RWPE2 (cell line): ENCODE measurements around the gene ZNF394.

Experiments
- ATAC-seq: fragments of 200-7000 bp; cut with Tn5 transposase; 3 replicates; pipeline ENCODE4 v1.9.1; 2021; ENCODE audit warnings: low read depth
- DNase-seq: peaks from one replicate; pipeline ENCODE4 v3.0.0-alpha.2; 2020; ENCODE audit warnings: low spot score
- H3K27ac ChIP-seq: fragments of 450-650 bp; 2 replicates; pipeline ENCODE4 v1.5.1; 2017; ENCODE audit warnings: mild to moderate bottlenecking; ENCODE audit not compliant: poor library complexity, severe bottlenecking
- H3K27me3 ChIP-seq: fragments of 250-450 bp; sonication (Bioruptor Pico); 2 replicates; pipeline ENCODE4 v1.5.1; 2021; ENCODE audit warnings: mild to moderate bottlenecking, moderate library complexity; ENCODE audit not compliant: insufficient read depth, poor library complexity, severe bottlenecking
- H3K36me3 ChIP-seq: fragments of 250-450 bp; sonication (Bioruptor Pico); 2 replicates; pipeline ENCODE4 v1.5.1; 2020; ENCODE audit warnings: low read depth, mild to moderate bottlenecking, moderate library complexity
- H3K4me1 ChIP-seq: fragments of 250-450 bp; sonication (Bioruptor Pico); 2 replicates; pipeline ENCODE4 v1.5.1; 2021; ENCODE audit warnings: mild to moderate bottlenecking, moderate library complexity; ENCODE audit not compliant: insufficient read depth, poor library complexity, severe bottlenecking
- H3K4me3 ChIP-seq: fragments of 250-450 bp; sonication (Bioruptor Pico); 2 replicates; pipeline ENCODE4 v1.5.1; 2021; ENCODE audit warnings: mild to moderate bottlenecking, moderate library complexity; ENCODE audit not compliant: severe bottlenecking
- H3K9me3 ChIP-seq: fragments of 250-450 bp; sonication (Bioruptor Pico); 2 replicates; pipeline ENCODE4 v1.5.1; 2021; ENCODE audit warnings: mild to moderate bottlenecking, moderate library complexity; ENCODE audit not compliant: severe bottlenecking
- CTCF ChIP-seq: fragments of 450-650 bp; IDR thresholded peaks from one replicate; pipeline ENCODE4 v1.5.1; 2017; ENCODE audit warnings: mild to moderate bottlenecking, moderate library complexity; ENCODE audit not compliant: poor library complexity, severe bottlenecking

ZNF394 gene

DNA sequence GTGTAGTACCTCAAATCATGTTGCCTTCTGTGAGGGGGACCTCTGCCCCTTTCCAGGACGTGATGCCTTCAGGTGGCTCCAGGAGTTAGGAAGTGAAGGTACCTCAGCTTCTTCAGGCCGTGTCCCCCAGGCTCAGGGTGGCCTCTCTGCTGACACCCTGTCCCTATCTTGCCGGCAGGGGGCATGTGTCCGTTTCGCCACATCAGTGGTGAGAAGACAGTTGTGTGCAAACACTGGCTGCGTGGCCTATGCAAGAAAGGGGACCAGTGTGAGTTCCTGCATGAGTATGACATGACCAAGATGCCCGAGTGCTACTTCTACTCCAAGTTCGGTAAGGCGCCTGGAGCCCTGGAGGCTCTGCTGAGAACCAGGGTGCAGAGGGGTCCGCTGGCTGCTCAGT, 52.1 kb downstream of the ZNF394 start:
- Histone ChIP-seq H3K27ac (no peak overlapping the region), H3K36me3 (peaks cover 87% of the 10 kb centered on the region), H3K27me3 (no peaks in the 10 kb centered on the region), H3K4me3 (no peak overlapping the region), H3K9me3 (no peaks in the 10 kb centered on the region), H3K4me1 (no peaks in the 10 kb centered on the region)
- ATAC-seq (no peak; the same call in 2 of the 3 replicates), DNase-seq (no peak)
- TF ChIP-seq CTCF: peak; percentile 17

DNA sequence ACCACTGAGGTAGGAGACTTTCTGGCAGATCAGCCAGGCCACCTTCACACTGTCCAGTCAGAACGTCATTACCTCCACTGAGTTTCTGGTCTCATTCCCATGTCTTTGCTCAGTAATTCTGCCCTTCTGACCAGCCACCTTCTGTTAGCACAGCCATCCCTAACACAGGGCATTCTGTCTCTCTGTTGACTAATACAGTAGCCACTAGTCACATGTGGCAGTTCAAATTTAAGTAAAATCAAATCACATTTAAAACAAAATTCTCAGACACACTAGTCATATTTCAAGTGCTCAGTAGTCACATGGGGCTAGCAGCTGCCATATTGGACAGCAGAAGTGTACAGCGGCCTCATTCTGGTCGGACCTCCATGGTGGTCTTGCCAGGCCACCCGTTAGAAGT, 54.0 kb downstream of the ZNF394 start:
- no peaks in the 10 kb centered on the region for H3K9me3 ChIP-seq
- no peak for TF ChIP-seq CTCF
- H3K4me3 ChIP-seq: no peak overlapping the region
- H3K27me3 ChIP-seq: no peaks in the 10 kb centered on the region
- H3K4me1 ChIP-seq: no peaks in the 10 kb centered on the region
- DNase-seq (no peak), ATAC-seq (no peak)
- peaks cover 86% of the 10 kb centered on the region for H3K36me3 ChIP-seq
- no peak overlapping the region for H3K27ac ChIP-seq
